Tibial nerve (tissue), 3 donors: Measurements from ENCODE around the gene PTPRD.

Experiments used
- CTCF ChIP-seq, 5 experiments: fragments of 200-600 bp in 3 of 5; fragments of 450-650 bp in 2 of 5; sonication (generic) in 3 of 5; IDR thresholded peaks; one replicate each; pipeline ENCODE4 v1.5.1; 2016 to 2019; ENCODE audit warnings: antibody characterized with exemption in 5 of 5, mild to moderate bottlenecking in 3 of 5, moderate library complexity in 2 of 5
- POLR2A ChIP-seq, 2 donors: fragments of 450-650 bp; IDR thresholded peaks; one replicate each; pipeline ENCODE4 v1.6.1; 2017; ENCODE audit warnings: antibody characterized with exemption in 2 of 2, mild to moderate bottlenecking in 2 of 2, moderate library complexity in 2 of 2

GRCh38 chr9:8457816-8458215, 2155.0 kb downstream of the PTPRD start:
- no peak for TF ChIP-seq CTCF (IDR thresholded peaks at IDR 0.05)
- no peak for TF ChIP-seq POLR2A (IDR thresholded peaks at IDR 0.05)
